Measurements from ENCODE around the gene ZNF385B. TPM values are rescaled to one million over a fixed set of nuclear protein-coding genes. Genes with fewer than 3 reads are reported as not detected.

Gene ZNF385B
- total RNA-seq, 2 donors from 2014 or later, result 5.3 to 18.1 TPM

DNA sequence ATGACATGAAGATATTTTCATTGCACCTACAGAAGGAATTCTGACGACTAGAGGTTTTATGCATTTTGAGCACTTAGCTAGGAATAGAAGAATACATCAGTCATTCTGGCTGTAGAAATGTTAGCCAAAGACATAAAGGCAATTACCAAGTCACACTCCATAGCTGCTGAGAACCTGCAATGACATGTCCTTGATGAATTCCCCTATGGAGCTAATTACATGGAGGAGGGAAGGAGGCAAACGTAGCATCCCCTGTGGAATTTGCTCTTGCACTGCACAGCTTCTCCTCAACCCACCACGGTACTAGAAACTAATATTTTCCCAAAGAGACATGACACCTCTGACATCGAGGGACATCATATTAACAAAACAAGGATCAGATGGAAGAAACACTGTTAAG is 422.8 kb downstream of the ZNF385B start:
- Mint-ChIP-seq H3K27me3 (ENCODE audit: insufficient read depth) (no peaks in the 10 kb centered on the region), H3K4me1 (peaks cover 39% of the 10 kb centered on the region), H3K9me3 (peaks cover 5% of the 10 kb centered on the region), H3K4me3 (no peak overlapping the region), H3K36me3 (ENCODE audit: low read depth) (no peaks in the 10 kb centered on the region), H3K27ac (no peak overlapping the region)
- no peaks in the 10 kb centered on the region for H3K27me3 ChIP-seq (ENCODE audit: control insufficient read depth, insufficient read depth, low read length, poor library complexity, severe bottlenecking)
- no peak overlapping the region for H3K27ac ChIP-seq (ENCODE audit: low read depth, low read length)
- WGBS, 2 experiments (ENCODE audit: insufficient coverage in 1 of 2, insufficient read length in 1 of 2), result 67 to 70% methylated on average over 1 to 4 of the region's 4 CpGs
- no peak overlapping the region for H3K4me3 ChIP-seq (ENCODE audit: low read length)
- no peak for DNase-seq
- no peaks in the 10 kb centered on the region for H3K36me3 ChIP-seq (ENCODE audit: control insufficient read depth, insufficient read depth, low read length)
- TF ChIP-seq, protein P1, sequence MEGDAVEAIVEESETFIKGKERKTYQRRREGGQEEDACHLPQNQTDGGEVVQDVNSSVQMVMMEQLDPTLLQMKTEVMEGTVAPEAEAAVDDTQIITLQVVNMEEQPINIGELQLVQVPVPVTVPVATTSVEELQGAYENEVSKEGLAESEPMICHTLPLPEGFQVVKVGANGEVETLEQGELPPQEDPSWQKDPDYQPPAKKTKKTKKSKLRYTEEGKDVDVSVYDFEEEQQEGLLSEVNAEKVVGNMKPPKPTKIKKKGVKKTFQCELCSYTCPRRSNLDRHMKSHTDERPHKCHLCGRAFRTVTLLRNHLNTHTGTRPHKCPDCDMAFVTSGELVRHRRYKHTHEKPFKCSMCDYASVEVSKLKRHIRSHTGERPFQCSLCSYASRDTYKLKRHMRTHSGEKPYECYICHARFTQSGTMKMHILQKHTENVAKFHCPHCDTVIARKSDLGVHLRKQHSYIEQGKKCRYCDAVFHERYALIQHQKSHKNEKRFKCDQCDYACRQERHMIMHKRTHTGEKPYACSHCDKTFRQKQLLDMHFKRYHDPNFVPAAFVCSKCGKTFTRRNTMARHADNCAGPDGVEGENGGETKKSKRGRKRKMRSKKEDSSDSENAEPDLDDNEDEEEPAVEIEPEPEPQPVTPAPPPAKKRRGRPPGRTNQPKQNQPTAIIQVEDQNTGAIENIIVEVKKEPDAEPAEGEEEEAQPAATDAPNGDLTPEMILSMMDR (conservative IDR thresholded peaks at IDR 0.05), result no peak
- no peak overlapping the region for H3K9ac ChIP-seq (ENCODE audit: extremely low read depth, low read length, poor library complexity, severe bottlenecking)
- no peaks in the 10 kb centered on the region for H3K9me3 ChIP-seq (ENCODE audit: control insufficient read depth, low read length)
- H3K4me1 ChIP-seq (ENCODE audit: control insufficient read depth, insufficient read depth, low read length), result no peaks in the 10 kb centered on the region

DNA sequence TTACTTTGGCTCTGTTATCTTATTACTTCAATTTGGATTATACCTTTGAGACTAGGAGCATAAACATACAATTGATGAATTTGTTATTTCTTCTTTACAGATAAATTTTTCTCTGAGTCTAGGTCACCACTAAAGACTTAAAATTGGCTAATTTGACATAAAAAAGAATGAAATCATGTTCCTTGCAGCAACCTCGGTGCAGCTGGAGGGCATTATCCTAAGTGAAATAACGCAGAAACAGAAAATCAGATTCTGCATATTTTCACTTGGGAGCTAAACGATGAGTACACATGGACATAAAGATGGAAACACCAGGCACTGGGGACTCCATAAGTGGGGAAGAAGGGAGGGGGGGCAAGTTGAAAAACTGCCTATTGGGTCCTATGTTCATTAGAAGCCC is 424.0 kb downstream of the ZNF385B start:
- no peaks in the 10 kb centered on the region for H3K9me3 ChIP-seq (ENCODE audit: control insufficient read depth, low read length)
- peaks cover 26% of the 10 kb centered on the region for H3K4me1 Mint-ChIP-seq
- 91 to 100% methylated on average over 2 to 3 of the region's 3 CpGs for WGBS, 2 experiments (ENCODE audit: insufficient coverage in 1 of 2, insufficient read length in 1 of 2)
- no peaks in the 10 kb centered on the region for H3K36me3 ChIP-seq (ENCODE audit: control insufficient read depth, insufficient read depth, low read length)
- no peak overlapping the region for H3K27ac ChIP-seq (ENCODE audit: low read depth, low read length)
- TF ChIP-seq, protein P1 (conservative IDR thresholded peaks at IDR 0.05), result no peak
- no peaks in the 10 kb centered on the region for H3K4me1 ChIP-seq (ENCODE audit: control insufficient read depth, insufficient read depth, low read length)
- H3K36me3 Mint-ChIP-seq (ENCODE audit: low read depth), result no peaks in the 10 kb centered on the region
- H3K9me3 Mint-ChIP-seq, result peaks cover 5% of the 10 kb centered on the region
- H3K4me3 ChIP-seq (ENCODE audit: low read length), result no peak overlapping the region
- H3K27ac Mint-ChIP-seq, result no peak overlapping the region
- no peak overlapping the region for H3K9ac ChIP-seq (ENCODE audit: extremely low read depth, low read length, poor library complexity, severe bottlenecking)
- no peak for DNase-seq
- H3K27me3 Mint-ChIP-seq (ENCODE audit: insufficient read depth), result no peaks in the 10 kb centered on the region
- H3K4me3 Mint-ChIP-seq, result no peak overlapping the region
- no peaks in the 10 kb centered on the region for H3K27me3 ChIP-seq (ENCODE audit: control insufficient read depth, insufficient read depth, low read length, poor library complexity, severe bottlenecking)

DNA sequence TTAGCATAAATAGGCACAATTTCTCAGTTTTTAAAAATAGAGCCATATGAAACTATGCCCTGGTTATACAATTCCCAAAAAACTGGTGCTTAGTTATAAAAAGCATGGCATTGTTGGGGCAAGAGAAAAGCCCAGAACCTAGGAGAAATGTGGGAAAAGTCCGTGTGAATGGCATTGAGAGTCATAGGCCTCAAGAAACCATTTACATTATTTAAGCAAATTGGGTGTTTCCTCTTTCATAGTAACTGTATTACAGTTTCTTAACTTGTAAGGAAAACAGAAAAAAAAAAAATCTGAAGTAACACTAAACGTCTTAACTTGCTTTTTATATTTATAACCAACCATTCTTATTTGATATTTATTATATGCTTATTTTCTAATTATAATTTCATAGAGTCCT is 425.8 kb downstream of the ZNF385B start:
- no peak overlapping the region for H3K27ac Mint-ChIP-seq

More for the DNA sequence above, 425.8 kb downstream of the ZNF385B start:
- H3K9ac ChIP-seq (ENCODE audit: extremely low read depth, low read length, poor library complexity, severe bottlenecking), result no peak overlapping the region
- H3K27me3 Mint-ChIP-seq (ENCODE audit: insufficient read depth), result no peaks in the 10 kb centered on the region
- no peaks in the 10 kb centered on the region for H3K36me3 Mint-ChIP-seq (ENCODE audit: low read depth)
- H3K4me1 Mint-ChIP-seq, result peaks cover 20% of the 10 kb centered on the region
- no peak overlapping the region for H3K4me3 Mint-ChIP-seq
- no peaks in the 10 kb centered on the region for H3K27me3 ChIP-seq (ENCODE audit: control insufficient read depth, insufficient read depth, low read length, poor library complexity, severe bottlenecking)
- H3K36me3 ChIP-seq (ENCODE audit: control insufficient read depth, insufficient read depth, low read length), result no peaks in the 10 kb centered on the region
- WGBS, 2 experiments (ENCODE audit: insufficient coverage in 1 of 2, insufficient read length in 1 of 2), result no CpG with 5 or more reads among the region's 2 CpGs
- TF ChIP-seq, protein P1 (conservative IDR thresholded peaks at IDR 0.05), result no peak
- no peak overlapping the region for H3K27ac ChIP-seq (ENCODE audit: low read depth, low read length)
- no peak for DNase-seq
- H3K4me1 ChIP-seq (ENCODE audit: control insufficient read depth, insufficient read depth, low read length), result no peaks in the 10 kb centered on the region
- H3K9me3 Mint-ChIP-seq, result peaks cover 5% of the 10 kb centered on the region
- no peak overlapping the region for H3K4me3 ChIP-seq (ENCODE audit: low read length)
- no peaks in the 10 kb centered on the region for H3K9me3 ChIP-seq (ENCODE audit: control insufficient read depth, low read length)

Measured in endodermal cell (in vitro differentiated cells).